VCaP (cell line): Measurements from ENCODE around the gene FAF1.

Experiments
- H3K27ac ChIP-seq: fragments of 450-650 bp; 2 replicates; pipeline ENCODE4 v1.5.1; 2017
- CTCF ChIP-seq: fragments of 450-650 bp; conservative IDR thresholded peaks from 2 replicates; pipeline ENCODE4 v1.5.1; 2017; ENCODE audit warnings: mild to moderate bottlenecking, moderate library complexity

Gene FAF1

GRCh38 chr1:50983219-50983802 is 23.2 kb upstream of the FAF1 start:
- no peak overlapping the region for H3K27ac ChIP-seq
- TF ChIP-seq CTCF = no peak

- no peak for TF ChIP-seq CTCF
- H3K27ac ChIP-seq = no peak overlapping the region
Measured at GRCh38 chr1:50982611-50983010, 22.5 kb upstream of the FAF1 start.

- TF ChIP-seq CTCF = no peak
- H3K27ac ChIP-seq = no peak overlapping the region
Measured at GRCh38 chr1:50981741-50982140, 21.7 kb upstream of the FAF1 start.

GRCh38 chr1:50980505-50980904 is 20.4 kb upstream of the FAF1 start:
- no peak for TF ChIP-seq CTCF
- H3K27ac ChIP-seq = no peak overlapping the region

- TF ChIP-seq CTCF = no peak
- no peak overlapping the region for H3K27ac ChIP-seq
Measured at GRCh38 chr1:50979937-50980336, 19.9 kb upstream of the FAF1 start.

GRCh38 chr1:50978852-50979781 is 19.1 kb upstream of the FAF1 start:
- TF ChIP-seq CTCF = no peak
- H3K27ac ChIP-seq = peak overlapping the region; percentile 81

GRCh38 chr1:50978144-50978851 is 18.2 kb upstream of the FAF1 start:
- H3K27ac ChIP-seq = peak overlapping the region; percentile 81
- TF ChIP-seq CTCF = no peak
